Stimulated activated CD4-positive, alpha-beta T cell treated with anti-CD3 and anti-CD28 coated beads, Interleukin-2, amount 100 ng/mL, for 24 hours (primary cell): ENCODE results near the gene FRMD4A.

Experiments
- DNase-seq, 2 donors: peaks; one replicate each; pipeline ENCODE4 v3.0.0-alpha.2; 2020

The FRMD4A gene

GRCh38 chr10:14330388-14331061 is at the start of gene FRMD4A:
Gene FRMD4A, minus strand, starts transcription at chr10:14330924.
- DNase-seq: no peak

GRCh38 chr10:14379556-14380280 is 49.0 kb upstream of the FRMD4A start:
- DNase-seq: no peak

DNA sequence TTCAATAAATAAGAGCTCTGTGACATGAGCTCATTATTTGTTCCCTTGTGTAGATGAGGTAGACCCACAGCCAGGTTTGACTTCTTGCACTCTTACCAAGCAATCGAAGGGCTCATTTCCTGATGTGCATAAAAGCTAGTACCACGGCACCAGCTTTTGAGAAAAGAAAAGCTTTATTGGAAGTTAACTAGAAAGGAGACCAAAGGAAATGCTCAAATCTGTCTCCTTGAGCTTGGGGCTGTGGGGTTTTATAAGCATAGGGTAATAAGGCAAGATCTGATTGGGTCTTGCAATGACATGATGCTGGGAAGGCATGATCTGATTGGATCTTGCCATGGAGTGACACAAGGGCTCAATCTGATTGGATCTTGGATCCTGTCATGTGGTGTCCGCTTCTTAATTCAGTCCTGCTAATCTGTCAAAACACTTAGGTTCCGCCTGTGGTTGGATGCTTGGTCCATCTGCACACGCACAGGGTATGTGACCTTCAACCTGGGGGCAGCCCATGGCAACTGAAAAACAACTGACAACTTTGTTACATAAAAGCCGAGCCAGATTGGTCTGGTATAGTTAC is 47.8 kb upstream of the FRMD4A start:
- DNase-seq: no peak

DNA sequence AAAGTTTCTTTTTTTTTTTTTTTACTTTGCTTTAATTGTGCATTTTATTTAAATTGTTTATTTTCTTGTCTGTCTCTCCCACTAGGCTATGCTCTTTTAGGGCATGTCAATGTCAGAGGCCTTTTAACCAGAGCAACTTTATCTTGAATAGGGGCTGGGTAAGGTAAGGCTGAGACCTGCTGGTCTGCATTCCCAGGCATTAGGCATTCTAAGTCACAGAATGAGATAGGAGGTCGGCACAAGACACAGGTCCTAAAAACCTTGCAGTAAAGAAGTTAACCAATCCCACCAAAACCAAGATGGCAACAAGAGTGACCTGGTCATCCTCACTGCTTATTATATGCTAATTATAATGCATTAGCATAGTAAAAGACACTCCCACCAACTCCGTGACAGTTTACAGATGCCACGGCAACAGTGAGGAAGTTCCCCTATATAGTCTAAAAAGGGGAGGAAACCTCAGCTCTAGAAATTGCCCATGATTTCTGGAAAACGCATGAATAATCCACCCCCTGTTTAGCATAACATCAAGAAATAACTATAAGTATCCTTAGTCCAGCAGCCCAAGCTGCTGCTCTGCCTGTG is 47.0 kb upstream of the FRMD4A start:
- no peak for DNase-seq

- no peak for DNase-seq
Measured at GRCh38 chr10:14374745-14375445, 44.2 kb upstream of the FRMD4A start.

- DNase-seq: no peak
Measured at GRCh38 chr10:14372606-14373005, 41.9 kb upstream of the FRMD4A start.

DNA sequence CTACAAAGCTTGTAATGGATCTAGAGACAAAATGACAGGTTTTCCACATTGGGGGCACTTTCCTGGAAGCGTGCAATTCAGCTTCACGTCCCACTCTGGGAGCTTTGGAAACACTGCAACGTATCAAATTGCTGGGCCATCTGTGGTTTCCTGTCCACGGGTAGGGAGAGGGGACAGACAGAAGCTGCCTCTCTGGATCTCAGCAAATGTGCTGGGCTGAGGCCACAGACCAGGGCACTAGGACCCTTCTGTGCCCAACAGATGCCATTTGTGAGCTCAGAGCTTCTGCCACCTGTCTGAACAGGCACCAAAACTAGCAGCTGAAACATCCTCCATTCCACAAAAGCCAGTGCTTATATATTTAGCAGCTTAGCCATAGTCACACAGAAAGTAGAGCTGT is 40.9 kb upstream of the FRMD4A start:
- DNase-seq: no peak

GRCh38 chr10:14370894-14371293 is 40.2 kb upstream of the FRMD4A start:
- DNase-seq: no peak

- DNase-seq: no peak
Measured at GRCh38 chr10:14369906-14370305, 39.2 kb upstream of the FRMD4A start.

DNA sequence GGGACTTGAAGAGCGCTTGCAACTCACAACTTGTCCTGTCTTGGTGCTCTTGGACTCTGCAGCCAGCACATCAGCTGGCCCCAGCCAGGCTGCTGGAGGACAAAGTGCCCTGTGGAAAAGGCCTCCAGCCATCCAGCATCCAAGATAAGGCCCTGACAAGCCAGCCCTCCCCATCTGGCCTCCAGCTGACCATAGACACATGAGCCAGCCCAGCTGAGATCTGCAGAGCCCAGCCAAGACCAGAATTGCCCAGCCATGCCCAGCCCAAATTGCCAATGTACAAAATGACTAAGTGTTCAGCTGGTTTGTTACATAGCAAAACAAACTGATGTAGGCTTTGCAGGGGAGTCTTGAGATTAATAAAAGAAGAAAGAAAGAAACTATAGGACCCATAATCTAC is 36.0 kb upstream of the FRMD4A start:
- DNase-seq: no peak

- DNase-seq: no peak
Measured at GRCh38 chr10:14365266-14365665, 34.5 kb upstream of the FRMD4A start.

GRCh38 chr10:14362104-14362503 is 31.4 kb upstream of the FRMD4A start:
- no peak for DNase-seq

GRCh38 chr10:14360961-14361360 is 30.2 kb upstream of the FRMD4A start:
- no peak for DNase-seq

- DNase-seq: no peak
Measured at GRCh38 chr10:14360515-14360914, 29.8 kb upstream of the FRMD4A start.

- DNase-seq: no peak
Measured at GRCh38 chr10:14358886-14359573, 28.3 kb upstream of the FRMD4A start.

GRCh38 chr10:14356921-14357320 is 26.2 kb upstream of the FRMD4A start:
- DNase-seq: no peak

DNA sequence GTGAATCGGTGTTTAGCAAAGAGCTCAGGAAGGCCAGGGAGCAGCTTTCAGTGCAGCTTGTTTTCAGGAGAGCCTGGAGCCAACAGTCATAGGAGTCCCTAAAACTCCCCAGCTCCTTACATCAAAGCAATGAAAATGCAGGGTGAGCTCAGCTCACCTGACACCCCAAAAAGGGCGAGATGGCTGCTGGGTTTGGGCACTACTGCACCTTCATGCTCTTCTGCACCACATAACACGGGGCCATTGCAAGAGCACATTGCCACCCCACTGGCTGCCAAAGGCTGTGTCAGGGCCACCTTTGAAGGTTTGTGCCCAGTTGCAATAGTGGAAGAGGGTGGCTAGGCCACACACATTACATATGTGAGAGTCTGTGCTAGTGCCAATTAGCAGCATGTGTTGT is 25.0 kb upstream of the FRMD4A start:
- no peak for DNase-seq

GRCh38 chr10:14353291-14353913 is 22.7 kb upstream of the FRMD4A start:
- no peak for DNase-seq

DNA sequence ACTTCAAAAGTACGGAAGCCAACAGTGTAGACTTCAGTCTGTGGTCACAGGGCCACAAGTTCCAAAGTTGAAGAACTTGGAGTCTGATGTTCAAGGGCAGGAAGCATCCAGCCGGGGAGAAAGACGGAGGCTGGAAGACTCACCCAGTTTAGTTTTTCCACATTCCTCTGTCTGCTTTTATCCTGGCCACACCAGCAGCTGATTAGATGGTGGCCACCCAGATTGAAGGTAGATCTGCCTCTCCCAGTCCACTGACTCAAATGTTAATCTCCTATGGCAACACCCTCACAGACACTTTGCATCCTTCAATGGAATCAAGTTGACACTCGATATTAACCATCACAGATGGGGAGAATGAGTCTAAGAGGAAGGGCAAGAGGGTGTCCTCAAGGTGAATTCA is 19.3 kb upstream of the FRMD4A start:
- DNase-seq: no peak

- DNase-seq: no peak
Measured at GRCh38 chr10:14349081-14349480, 18.4 kb upstream of the FRMD4A start.

GRCh38 chr10:14345262-14345661 is 14.5 kb upstream of the FRMD4A start:
- no peak for DNase-seq

GRCh38 chr10:14340051-14340744 is 9.5 kb upstream of the FRMD4A start:
- no peak for DNase-seq
